Measurements from ENCODE around the gene PAK1. TPM values are rescaled to one million over a fixed set of nuclear protein-coding genes. Genes with fewer than 3 reads are reported as not detected.
"Not testable (repeated sequence)": the region's sequence is repeated elsewhere in the genome, so short reads cannot be mapped to it uniquely, and the experiment has no call there.

Gene PAK1
- total RNA-seq, 2 donors from 2014 or later: 14.5 to 65.6 TPM

DNA sequence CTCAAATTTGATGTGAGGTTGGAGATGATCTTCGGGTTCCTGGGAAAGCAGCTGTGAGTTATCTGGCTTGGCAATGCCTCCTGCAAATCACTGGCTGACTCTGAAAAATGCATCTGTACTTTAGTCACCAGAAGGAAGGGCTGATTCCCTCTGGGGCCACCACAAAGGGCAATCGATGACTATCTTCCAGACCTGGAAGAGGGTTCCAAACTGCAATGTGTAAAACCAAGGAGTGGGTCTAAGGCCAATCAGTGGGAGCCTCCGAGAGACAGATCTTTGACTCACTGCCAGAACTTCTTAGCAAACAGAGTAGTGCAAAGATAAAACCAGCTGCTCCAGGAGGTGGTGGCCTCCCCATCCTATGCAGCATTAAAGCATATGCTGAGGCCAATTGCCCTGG, 29.1 kb upstream of the PAK1 start:
- TF ChIP-seq, protein P1, sequence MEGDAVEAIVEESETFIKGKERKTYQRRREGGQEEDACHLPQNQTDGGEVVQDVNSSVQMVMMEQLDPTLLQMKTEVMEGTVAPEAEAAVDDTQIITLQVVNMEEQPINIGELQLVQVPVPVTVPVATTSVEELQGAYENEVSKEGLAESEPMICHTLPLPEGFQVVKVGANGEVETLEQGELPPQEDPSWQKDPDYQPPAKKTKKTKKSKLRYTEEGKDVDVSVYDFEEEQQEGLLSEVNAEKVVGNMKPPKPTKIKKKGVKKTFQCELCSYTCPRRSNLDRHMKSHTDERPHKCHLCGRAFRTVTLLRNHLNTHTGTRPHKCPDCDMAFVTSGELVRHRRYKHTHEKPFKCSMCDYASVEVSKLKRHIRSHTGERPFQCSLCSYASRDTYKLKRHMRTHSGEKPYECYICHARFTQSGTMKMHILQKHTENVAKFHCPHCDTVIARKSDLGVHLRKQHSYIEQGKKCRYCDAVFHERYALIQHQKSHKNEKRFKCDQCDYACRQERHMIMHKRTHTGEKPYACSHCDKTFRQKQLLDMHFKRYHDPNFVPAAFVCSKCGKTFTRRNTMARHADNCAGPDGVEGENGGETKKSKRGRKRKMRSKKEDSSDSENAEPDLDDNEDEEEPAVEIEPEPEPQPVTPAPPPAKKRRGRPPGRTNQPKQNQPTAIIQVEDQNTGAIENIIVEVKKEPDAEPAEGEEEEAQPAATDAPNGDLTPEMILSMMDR (IDR thresholded peaks at IDR 0.05): no peak
- no peak for TF ChIP-seq POLR2A (IDR thresholded peaks at IDR 0.05)
- intact Hi-C loops (cut with DNase I): no loop called here
- Histone ChIP-seq H3K4me1 (no peaks in the 10 kb centered on the region), H3K4me3 (no peak overlapping the region), H3K36me3 (replicated peaks in 1 of 2; ENCODE audit: insufficient read depth in 1 of 2, low read depth in 2 of 2) (no peaks in the 10 kb centered on the region), H3K27me3 (no peaks in the 10 kb centered on the region), H3K9me3 (no peaks in the 10 kb centered on the region), H3K27ac (no peak overlapping the region)
- ATAC-seq (no peak), DNase-seq (no peak)
- WGBS, 2 donors: 26 to 32% methylated on average over 3 of the region's 3 CpGs

DNA sequence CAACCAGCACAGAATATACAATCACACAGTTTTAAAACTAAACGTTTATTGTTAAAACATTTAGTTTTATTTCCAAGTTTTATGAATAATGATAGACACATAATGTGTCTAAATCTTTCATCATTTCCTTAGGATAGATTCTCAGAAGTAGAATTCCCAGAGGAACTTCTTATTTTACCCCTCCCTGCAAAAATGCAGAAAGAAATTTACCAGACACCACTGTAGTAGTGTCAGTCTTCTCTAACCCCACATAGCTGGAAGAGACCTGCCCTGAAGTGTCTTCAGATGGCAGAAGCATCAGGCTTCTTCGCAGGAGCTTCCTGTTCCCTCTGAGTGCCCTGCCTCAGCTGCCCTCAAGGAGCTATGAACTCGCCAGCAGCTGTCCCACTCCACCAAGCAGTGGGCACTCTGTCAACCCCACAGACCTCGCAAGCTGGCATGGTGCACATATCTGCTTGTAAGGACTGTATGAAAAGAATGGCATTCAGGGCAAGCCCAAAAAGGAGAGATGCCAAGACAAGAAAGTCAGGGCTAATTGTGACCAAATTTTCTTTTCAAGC, 28.5 kb upstream of the PAK1 start:
- TF ChIP-seq, protein P1 (IDR thresholded peaks at IDR 0.05): no peak
- no peak for TF ChIP-seq POLR2A (IDR thresholded peaks at IDR 0.05)
- H3K4me1 ChIP-seq: no peaks in the 10 kb centered on the region
- ATAC-seq (no peak), DNase-seq (no peak)
- H3K27me3 ChIP-seq: no peaks in the 10 kb centered on the region
- WGBS, 2 donors: 55 to 66% methylated on average over 4 of the region's 4 CpGs
- intact Hi-C loops (cut with DNase I): no loop called here
- H3K27ac ChIP-seq: no peak overlapping the region
- no peaks in the 10 kb centered on the region for H3K36me3 ChIP-seq (replicated peaks in 1 of 2; ENCODE audit: insufficient read depth in 1 of 2, low read depth in 2 of 2)
- no peaks in the 10 kb centered on the region for H3K9me3 ChIP-seq
- no peak overlapping the region for H3K4me3 ChIP-seq

DNA sequence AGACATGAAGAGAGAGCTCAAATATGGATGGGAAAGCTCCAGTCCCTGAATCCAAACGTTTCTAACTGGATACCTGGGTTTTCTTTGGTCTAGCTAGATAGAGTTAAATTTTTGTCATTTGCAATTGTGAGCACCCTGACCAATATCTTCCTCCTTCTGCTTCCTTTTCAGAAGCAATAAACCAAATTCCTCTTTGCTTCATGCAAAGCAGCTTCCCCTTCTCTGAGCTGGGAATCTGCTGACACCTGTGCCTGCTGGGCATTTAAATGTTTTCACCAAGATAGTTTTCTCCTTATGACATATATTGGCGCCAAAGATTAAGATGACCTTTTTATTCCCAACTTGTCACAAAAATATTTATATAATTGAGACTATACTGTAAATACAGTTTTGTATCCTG, 27.9 kb upstream of the PAK1 start:
- intact Hi-C loops (cut with DNase I): no loop called here

DNA sequence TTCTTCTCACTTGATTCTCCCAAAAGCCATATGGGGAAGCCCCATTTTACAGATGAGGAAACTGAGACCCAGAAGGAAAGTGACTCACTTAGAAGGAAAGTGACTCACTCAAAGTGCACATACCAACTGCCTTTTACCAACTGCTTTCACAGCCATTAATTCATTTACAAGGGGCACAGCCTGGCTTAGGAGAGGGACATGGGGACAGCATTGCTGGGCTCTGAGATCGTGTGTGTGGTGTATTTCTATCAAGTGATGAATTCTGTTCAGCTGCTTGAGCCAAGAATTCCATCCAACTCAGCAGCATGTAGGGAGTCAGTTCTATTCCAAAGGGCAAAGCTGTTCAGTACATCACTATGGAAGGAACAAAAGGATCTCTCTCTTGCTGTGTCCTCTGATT, 23.5 kb upstream of the PAK1 start:
- TF ChIP-seq POLR2A (IDR thresholded peaks at IDR 0.05): no peak
- TF ChIP-seq, protein P1 (IDR thresholded peaks at IDR 0.05): no peak
- Histone ChIP-seq H3K9me3 (no peaks in the 10 kb centered on the region), H3K4me1 (no peaks in the 10 kb centered on the region), H3K27me3 (no peaks in the 10 kb centered on the region), H3K4me3 (no peak overlapping the region), H3K27ac (no peak overlapping the region), H3K36me3 (replicated peaks in 1 of 2; ENCODE audit: insufficient read depth in 1 of 2, low read depth in 2 of 2) (no peaks in the 10 kb centered on the region)
- ATAC-seq (no peak), DNase-seq (no peak)
- WGBS, 2 donors: 25 to 50% methylated on average over 1 of the region's 1 CpG
- intact Hi-C loops (cut with DNase I): no loop called here

More for the DNA sequence above, 27.9 kb upstream of the PAK1 start:
- 35 to 45% methylated on average over 2 of the region's 2 CpGs for WGBS, 2 donors
- no peak for ATAC-seq
- no peaks in the 10 kb centered on the region for H3K4me1 ChIP-seq
- H3K36me3 ChIP-seq (replicated peaks in 1 of 2; ENCODE audit: insufficient read depth in 1 of 2, low read depth in 2 of 2): no peaks in the 10 kb centered on the region
- no peak overlapping the region for H3K4me3 ChIP-seq
- no peak for DNase-seq
- TF ChIP-seq, protein P1 (IDR thresholded peaks at IDR 0.05): no peak
- no peak for TF ChIP-seq POLR2A (IDR thresholded peaks at IDR 0.05)
- H3K27me3 ChIP-seq: no peaks in the 10 kb centered on the region
- no peaks in the 10 kb centered on the region for H3K9me3 ChIP-seq
- H3K27ac ChIP-seq: no peak overlapping the region

DNA sequence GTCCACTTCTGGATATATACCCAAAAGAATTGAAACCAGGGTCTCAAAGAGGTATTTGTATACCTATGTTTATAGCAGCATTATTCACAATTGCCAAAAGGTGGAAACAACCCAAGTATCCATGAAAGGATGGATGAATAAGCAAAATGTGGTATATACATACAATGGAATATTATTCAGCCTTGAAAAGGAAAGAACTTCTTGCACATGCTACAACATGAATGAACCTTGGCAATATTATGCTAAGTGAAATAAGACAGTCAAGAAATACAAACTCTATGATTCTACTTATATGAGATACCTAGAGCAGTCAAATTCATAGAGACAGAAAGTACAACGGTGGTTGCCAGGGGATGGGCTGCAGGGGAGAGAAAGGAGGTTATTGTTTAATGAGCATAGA, 21.6 kb upstream of the PAK1 start:
- 88 to 97% methylated on average over 1 of the region's 1 CpG for WGBS, 2 donors
- TF ChIP-seq POLR2A (IDR thresholded peaks at IDR 0.05): no peak
- TF ChIP-seq, protein P1 (IDR thresholded peaks at IDR 0.05): no peak
- Histone ChIP-seq H3K9me3 (no peaks in the 10 kb centered on the region), H3K27ac (no peak overlapping the region), H3K36me3 (replicated peaks in 1 of 2; ENCODE audit: insufficient read depth in 1 of 2, low read depth in 2 of 2) (no peaks in the 10 kb centered on the region), H3K27me3 (no peaks in the 10 kb centered on the region), H3K4me1 (no peaks in the 10 kb centered on the region), H3K4me3 (no peak overlapping the region)
- DNase-seq (no peak), ATAC-seq (no peak)
- intact Hi-C loops (cut with DNase I): no loop called here

DNA sequence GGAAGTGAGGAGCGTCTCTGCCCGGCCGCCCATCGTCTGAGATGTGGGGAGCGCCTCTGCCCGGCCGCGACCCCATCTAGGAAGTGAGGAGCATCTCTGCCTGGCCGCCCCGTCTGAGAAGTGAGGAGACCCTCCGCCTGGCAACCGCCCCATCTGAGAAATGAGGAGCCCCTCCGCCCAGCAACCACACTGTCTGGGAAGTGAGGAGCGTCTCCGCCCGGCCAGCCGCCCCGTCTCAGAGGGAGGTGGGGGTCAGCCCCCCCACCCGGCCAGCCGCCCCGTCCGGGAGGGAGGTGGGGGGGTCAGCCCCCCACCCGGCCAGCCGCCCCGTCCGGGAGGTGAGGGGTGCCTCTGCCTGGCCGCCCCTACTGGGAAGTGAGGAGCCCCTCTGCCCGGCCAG, 16.1 kb upstream of the PAK1 start:
- H3K9me3 ChIP-seq; DNase-seq; H3K4me1 ChIP-seq; intact Hi-C loops (cut with DNase I); ATAC-seq; H3K4me3 ChIP-seq; H3K27ac ChIP-seq; H3K27me3 ChIP-seq; H3K36me3 ChIP-seq (replicated peaks in 1 of 2; ENCODE audit: insufficient read depth in 1 of 2, low read depth in 2 of 2): not testable (repeated sequence)
- WGBS, 2 donors: 96% methylated on average over 19 of the region's 28 CpGs; no CpG with 5 or more reads in 1 of the 2 donors
